DMS 273 (cell line): ENCODE results near the gene C14orf119.
A peak's percentile ranks its signal among the peaks of the same experiment; 100 is the strongest.

ENCODE experiments used
- DNase-seq: peaks from one replicate; lab custom pipeline; 2025; ENCODE audit not compliant: unreplicated experiment; lab: John Stamatoyannopoulos, UW

The C14orf119 gene

DNA sequence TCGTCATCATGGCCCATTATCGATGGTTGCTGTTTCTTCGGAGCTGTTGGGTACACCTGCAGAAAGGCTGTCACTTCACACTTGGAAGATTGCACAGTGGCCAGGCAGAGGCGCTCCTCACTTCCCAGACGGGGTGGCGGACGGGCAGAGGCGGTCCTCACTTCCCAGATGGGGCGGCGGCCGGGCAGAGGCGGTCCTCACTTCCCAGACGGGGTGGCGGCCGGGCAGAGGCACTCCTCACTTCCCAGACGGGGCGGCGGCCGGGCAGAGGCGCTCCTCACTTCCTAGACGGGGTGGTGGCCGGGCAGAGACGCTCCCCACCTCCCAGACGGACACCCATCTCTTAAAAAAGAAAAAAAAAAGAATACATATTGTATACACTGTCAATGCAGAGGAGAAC, 12.9 kb downstream of the C14orf119 start:
- DNase-seq: peak; percentile 18

DNA sequence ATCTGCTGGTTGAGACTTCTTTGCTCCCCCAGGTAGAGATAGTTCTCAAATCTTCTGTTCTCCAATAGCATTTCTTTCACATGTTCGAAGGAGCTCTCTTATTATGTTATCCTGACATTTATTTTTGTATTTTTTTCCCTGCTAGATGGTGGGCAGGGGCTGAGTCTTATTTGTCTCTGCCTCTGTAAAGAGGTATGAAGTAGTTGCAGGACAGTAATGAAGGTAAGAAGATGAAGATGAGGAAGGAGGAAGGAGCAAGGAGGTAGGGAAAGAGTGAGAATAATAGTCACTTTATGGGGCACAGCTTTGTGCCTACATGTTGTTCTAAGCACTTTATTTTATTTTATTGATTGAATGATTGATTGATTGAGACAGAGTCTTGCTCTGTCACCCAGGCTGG, 14.5 kb downstream of the C14orf119 start:
- DNase-seq: no peak

DNA sequence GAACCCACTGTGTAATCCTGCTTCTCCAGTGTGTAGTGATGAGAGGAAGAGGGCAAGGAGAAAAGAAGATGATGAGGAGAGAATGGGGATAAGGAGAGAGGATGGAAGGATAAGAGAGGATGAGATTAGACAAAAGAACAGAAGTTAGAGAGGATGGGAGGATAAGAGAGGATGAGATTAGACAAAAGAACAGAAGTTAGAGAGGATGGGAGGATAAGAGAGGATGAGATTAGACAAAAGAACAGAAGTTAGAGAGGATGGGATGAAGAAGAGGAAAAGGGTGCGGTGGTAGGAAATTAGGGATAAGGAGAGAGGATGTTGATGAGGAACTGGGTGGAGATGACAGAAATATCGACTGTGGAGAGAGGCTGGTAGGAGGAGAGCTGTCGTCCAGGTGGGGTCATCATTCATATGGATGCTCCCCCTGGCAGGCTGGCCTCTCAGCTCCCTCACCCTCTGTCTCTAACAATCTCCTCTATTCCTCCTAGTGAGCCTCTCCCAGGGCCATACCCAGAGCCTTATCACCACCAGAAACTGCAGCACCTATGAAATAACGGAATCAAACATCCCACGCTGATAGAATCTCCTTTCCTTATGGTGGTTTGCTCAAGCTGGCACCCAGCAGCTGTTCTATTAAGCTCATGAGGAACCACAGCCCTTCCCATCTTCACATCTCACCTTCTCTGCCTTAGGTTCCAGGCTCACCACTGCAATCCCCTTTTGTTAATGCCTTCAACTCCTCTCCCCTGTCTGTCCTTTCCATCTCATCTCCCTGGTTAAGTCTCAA, 15.5 kb downstream of the C14orf119 start:
- DNase-seq: peak; percentile 22

DNA sequence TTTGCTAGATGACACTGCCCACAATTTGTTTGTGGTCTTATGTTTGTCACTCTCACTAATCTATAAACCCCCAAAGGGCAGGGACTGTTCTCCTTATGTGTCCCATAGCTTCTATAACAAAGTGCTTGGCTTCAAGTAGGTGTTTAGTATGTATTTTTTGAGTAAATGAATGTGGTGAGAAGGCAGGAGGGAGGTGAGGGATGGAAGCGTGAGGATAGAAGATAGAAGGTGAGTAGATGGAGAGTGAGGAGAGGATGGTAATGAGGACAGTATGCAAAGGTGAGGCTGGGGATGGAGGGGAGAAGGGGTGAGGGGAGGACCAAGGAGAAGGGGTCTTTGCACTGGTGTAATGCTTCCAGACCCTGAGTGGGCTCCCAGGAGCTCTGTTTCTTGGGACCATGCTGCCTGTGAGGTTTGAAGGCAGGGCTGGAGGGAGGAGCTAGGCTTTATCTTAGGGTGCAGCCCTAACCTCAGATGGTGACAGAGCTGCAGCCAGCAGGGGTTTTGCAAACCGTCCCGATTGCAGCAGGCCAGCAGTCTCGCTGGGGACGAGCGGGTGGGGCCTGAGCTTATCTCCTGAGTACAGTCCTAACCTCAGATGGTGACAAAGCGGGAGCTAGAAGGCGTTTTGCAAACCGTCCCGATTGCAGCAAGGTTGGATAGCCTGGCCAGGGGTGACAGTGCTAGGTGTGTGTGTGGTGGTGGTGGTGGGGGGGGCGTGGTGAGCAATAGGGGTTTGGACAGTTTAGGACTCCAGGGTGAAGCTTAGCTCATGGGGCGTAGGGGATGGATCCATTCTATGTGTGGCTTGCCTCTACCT, 17.3 kb downstream of the C14orf119 start:
- no peak for DNase-seq

DNA sequence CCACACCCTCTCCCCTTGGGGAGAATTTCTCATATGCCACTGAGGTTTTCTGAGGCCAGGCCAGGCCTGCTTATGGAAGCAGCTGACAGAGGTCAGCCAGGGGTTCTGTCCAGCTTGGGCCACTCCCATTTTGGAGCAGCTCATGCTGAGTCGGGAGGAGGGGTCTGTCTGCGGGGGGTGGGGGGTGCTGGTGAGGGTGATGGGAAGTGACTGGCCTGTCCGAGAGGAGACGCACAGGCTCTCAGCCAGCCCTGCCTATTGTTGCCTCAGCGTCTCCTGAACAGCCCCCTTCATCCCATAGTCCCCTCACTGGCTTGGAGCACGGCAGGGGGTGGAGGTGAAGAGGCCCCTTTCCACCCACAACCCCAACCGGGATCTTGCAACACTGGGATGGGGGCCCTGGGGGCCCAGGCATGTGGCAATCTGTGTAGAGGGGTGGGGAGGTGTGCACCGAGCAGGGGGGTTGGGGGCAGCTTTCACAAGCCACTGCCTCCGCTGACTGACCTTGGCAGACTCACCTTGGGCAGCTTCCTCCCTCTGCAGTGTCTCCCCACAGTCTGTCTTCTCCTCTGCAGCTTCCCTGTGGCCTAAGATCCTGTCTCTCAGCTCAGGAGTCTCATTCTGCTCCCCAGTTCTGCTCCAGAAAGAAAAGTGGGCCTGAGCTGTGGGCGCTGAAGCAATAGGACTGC, 18.3 kb downstream of the C14orf119 start:
- no peak for DNase-seq

DNA sequence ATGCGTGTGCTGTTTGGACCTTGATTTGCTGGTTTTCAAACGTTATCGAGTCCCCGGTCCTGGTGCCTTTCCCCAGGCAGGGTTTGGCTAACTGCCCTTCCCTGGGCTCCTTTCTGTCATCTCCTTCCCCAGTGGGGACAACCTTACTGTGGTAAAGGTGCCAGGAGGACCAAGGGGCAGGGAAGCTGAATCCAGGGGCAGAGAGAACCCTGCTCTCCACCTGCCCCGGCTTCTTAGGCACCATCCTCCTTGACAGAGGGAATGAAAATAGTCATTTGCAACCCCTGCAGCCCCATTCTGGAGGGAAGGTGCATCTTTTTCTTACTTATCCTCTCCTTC, 18.8 kb downstream of the C14orf119 start:
- DNase-seq: no peak

DNA sequence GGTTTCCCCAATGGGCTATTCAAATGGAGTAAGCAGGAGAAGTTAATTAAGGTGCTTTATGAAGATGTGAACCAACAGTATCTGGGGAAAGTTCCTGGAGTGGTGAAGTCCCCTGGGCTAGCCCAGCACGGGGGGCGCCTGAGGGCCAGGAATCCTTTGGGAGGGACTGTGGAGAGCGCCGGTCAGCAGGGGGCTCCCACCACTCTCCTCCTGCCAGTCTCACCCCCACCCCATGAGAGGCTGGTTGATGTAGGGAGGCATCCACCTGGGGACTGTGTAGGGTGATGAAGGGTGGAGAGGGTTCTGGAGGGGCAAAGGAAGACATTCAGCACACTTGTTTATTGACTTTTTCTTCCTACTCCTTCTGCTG, 19.3 kb downstream of the C14orf119 start:
- no peak for DNase-seq

DNA sequence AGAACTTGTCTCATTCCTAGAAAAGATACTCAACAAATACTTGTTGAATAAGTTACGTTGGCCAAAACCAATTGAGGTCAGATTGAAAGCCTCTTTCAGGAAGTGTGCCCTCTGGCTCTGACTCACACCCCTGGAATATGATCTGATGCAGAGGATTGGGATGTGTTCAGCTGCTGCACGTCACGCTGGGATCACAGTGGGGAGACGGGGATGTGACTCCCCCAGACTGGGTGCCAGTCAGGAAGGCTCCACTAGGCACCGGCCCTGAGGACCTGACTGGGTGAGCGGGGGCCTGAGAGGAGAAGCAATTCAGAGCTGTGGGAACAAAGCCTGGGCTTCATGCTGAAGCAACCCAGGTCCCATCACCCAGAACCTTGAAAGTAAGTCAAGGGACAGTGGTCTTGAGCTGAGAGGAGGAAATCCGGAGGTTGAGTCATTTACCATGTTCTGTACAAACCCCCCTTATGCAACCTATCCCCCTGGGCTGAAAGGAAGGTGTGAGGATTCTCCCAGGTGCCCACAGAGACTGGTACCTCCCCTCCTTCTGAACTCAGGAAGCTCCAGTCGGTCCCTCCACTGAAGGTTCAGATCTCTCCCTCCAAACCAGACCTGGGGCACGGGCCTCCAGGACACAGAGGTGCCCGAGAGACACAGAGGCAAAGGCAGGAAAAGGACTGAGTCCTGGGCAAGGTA, 19.9 kb downstream of the C14orf119 start:
- DNase-seq: no peak

DNA sequence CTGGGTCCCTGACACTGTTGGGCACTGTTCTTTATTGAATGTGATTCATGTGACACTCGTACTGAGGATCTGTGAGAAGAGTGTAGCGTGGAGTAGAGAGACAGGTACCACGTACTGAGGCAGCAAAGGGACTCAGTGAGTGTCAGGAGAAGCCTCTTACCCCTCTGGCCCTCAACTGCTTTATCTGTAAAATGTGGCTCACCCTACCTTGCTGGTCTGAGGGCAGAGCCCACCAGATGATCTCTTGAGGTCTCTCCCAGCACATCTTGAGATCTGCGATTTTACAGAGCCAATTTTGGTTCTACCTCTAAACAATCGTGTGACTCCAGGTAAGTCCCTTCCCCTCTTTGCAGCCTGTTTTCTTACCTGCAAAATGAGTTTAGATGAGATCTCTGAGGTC, 20.6 kb downstream of the C14orf119 start:
- no peak for DNase-seq

DNA sequence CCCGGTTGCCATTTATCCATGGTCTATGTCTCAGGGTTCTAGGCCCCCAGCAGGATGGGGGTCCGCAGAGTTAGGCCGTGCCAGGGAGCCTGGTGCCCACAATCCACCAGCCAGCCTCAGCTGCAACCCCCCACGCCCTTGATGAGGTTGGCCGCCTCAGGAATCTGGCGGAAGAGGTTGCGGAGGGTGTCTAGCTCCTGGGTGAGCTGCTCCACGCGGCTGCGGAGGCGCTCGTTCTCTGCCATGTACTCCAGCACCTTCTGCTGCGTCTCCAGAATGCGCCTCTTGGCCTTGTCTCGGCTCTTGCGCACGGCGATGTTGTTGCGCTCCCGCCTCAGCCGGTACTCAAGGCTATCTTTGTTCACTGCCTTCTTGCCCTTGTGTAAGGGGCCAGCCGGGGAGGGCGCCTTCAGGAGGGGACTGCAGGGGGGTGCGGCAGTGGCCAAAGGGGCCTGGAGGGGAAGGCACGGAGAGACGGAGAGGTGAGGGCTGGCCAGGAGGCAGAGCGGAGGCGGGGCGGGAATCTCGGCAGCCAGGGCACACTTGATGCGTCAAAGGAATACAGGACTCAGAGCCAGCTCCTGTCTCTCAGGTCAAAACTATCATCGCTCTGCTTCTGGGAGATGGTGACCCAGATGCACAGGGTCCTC, 22.2 kb downstream of the C14orf119 start:
- no peak for DNase-seq

DNA sequence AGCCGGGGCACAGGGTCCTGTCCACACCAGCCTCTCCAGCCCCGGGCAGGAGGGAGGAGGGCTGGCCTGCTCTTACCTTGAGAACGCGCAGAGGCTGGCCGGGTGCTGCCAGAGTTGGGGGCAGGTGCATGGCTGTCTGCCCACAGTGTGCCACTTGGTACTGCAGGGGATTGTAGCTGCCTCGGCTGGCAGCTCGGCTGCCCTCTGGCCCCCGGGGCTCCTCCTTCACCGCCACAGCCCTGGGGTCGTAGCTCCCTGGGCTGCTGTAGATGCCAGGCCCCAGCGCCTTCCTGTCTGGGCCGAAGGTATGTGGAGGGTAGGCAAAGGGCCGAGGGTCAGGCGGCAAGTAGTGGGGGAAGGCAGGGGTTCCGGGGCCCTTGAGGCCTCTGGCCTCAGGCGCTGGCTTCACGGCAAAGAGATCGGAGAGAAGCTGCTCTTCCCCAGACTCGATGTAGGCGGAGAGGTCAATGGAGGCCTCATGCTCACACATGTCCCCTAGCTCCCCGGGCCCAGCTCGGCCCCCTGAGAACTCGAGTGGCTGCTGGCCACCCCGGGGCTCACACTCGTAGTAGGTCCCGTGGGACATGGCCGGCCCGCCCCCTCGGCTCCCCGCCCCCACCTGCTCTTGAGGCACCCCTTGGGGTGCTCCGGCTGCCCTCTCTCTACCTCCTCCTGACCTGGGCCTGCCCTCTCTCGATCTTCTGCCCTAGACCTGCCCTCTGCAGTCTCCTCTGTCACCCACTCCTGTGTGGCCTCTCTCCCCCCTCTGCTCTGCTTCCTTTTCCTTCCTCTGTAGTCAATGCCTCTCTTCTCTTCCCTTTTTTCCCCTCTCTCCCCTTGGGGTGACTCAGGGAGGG, 23.4 kb downstream of the C14orf119 start, which contains the start of gene CEBPE:
Gene CEBPE (minus strand): TSS at position 750 of the 857 bp plus-strand sequence. CDS start 164 bp downstream, at position 586.
- DNase-seq: no peak

DNA sequence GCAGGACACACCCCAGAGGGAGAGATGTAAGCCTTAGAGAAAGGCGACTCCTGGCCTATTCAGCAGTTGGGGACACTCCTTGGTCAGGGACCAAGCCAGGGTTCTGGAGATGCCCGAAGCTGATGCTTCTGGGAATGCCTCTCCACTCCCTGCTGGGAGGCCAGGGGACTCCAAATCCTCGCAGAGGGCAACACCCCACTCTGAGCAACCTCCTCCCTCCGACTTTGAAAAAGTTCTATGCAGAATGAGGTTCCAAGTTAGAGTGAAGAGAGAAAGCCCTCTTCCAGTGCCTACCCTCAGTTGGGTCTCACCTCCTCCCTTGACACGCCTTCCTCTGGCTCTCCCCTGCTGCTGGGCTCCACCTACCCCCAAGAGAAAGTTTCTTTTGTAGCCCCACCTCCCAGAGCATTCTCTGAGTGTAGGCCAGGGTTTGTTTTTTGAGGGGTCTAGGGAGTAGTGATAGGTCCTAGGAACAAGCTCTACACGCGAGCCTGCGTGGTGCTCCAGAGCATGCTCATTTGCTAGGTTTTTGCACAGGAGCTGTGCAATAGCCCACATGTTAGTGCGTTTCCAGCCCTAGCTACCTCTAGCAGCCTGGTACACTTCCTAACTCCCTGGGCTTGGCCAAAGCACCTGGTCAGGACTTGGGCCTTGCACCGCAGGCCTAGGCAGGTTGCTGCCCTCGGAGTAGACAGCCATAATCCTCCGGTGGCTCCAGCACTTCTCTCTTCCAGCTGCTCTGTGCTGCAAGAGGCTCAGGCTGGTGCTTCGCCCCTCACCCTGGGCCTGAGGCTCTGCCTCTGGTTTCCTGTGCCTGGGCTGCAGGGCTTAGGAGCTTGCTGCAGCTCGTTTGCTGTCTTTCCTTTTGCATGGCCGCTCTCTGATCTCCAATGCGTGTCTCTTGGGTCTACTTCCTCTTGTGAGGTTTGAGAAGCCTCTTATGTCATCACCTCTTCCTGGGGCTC, 24.3 kb downstream of the C14orf119 start:
- DNase-seq: no peak

DNA sequence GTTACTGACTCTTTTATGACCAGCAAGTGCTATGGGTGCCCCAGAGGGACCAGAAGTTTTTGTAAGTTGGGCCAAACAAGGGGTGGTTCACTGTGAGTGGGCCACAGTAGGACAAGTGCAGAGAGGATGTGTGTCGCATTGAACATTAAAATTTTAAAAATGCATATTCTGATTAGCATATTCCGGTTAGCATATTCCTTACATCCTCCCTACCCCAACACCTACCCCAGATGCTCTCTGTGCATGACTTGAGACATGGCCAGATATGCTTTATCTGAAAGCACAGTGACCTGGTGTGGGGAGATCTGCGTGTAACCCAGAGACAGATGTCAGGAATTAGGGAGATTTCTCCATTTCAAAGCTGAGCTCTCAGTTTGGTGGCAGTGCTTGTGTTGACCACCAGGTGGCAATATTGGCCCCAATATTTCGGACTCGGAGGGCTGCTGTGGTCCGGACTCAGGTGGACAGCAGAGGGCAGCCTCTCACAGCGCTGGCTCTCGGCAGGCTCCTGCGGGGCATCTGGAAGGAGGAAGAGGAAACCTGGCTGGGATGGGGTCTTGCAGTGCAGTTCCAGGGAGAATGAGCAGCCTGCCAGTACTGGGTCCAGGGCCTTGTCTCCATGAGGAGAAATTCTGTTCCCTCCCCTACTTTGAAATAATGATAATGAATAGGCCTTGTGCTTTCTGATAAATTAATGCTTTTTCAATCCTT, 25.4 kb downstream of the C14orf119 start:
- peak; percentile 95 for DNase-seq

DNA sequence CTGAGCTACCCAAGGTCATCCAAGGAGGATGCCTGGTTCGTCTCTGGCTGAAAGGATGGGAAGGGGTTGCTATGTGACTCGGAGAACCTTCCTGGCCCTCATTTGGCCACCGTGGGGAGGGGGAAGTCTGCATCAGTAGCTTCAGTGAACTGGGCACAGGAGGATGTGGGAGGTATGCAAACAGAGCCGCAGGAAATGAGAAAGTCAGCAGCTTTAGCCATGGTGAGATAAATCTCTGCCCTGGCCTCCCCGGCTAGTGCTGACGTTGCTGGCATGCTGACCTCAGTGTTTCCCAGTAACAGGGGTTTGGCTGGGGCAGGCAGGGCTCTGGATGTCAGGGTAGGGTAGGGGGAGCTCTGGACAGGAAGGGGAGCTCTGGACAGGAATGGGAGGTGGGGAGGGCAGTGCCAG, 26.1 kb downstream of the C14orf119 start:
- DNase-seq: no peak

DNA sequence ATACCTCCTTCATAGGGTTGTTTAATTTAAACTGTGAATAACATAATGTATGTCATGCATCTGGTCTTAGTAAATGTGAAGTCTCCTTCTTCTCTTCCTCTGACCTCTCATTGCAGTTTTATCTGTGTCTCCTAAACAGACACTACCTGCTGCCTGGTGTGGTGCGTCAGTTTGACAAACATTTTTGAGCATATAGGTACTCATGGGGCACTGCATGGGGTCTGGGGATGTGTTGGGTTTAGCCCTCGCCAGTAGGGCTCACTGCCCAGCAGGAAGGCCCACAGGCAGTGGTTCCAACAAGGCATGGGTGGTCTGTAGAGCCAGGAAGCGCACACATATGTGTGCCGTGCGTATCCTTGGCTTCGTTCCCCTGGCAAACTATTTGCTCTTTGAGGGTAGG, 26.8 kb downstream of the C14orf119 start:
- no peak for DNase-seq

DNA sequence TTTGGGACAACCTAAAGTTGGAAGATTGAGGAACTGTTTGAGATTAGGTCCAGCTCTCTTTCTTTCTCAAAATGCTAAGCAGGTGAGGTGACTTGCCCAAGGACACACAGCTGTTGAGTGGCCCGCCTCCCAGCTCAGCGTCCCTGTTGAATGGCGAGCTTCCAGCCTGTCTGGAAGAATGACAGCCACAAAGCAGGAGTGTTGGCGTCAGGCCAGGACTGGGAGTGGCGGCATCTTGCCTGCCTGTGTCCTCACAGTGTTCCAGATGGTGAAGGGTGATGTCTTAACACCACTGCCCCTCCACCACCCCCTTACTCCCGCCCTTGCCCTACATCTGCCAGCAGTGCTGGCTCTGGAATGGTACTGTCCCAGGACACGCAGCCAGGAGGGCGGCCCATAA, 28.1 kb downstream of the C14orf119 start:
- DNase-seq: peak; percentile 98

DNA sequence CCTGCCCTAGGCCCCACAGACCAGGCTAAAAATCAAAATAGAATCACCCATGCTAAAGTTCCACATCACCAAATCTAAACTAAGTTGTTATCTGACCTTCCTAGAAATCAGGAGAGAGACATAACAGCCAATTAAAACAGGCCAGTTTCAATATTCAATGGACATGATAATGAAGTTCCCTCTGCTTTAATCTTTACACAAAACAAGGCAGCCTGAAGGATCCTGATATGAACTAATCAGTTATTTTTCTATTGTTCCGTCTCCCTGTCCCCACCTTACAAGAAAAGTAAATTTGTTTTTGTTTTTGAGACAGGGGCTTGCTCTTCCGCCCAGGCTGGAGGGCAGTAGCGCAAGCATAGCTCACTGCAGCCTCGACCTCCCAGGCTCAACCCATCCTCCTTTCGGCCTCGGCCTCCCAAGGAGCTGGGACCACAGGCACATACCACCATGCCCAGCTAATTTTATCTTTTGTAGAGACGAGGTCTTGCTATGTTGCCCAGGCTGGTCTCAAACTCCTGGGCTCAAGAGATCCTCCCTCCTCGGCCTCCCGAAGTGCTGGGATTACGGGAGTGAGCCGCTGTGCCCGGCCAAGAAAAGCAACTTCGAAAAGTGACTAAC, 29.1 kb downstream of the C14orf119 start:
- DNase-seq: no peak

DNA sequence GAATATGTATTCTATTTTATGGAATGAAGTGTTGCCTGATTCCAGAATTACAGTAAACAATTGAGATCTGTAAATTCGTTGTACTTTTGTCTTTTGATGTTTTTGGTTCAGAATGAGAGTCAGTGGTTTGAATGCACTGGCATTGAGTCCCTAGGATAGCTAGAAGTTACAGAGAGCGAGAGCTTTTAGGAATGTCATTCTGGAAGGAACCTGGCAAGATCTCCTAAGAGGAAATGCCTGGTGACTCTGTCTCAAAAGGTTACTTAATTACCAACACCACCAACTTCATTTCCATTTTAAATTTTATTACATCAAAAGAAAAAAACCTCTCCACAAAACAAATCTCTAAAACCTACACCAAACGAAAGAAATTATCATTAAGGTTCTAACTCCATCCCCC, 29.7 kb downstream of the C14orf119 start:
- DNase-seq: no peak
